ENCODE results near the gene GNL3.
"Not testable (repeated sequence)": the region's sequence is repeated elsewhere in the genome, so short reads cannot be mapped to it uniquely, and the experiment has no call there.

The GNL3 gene

DNA sequence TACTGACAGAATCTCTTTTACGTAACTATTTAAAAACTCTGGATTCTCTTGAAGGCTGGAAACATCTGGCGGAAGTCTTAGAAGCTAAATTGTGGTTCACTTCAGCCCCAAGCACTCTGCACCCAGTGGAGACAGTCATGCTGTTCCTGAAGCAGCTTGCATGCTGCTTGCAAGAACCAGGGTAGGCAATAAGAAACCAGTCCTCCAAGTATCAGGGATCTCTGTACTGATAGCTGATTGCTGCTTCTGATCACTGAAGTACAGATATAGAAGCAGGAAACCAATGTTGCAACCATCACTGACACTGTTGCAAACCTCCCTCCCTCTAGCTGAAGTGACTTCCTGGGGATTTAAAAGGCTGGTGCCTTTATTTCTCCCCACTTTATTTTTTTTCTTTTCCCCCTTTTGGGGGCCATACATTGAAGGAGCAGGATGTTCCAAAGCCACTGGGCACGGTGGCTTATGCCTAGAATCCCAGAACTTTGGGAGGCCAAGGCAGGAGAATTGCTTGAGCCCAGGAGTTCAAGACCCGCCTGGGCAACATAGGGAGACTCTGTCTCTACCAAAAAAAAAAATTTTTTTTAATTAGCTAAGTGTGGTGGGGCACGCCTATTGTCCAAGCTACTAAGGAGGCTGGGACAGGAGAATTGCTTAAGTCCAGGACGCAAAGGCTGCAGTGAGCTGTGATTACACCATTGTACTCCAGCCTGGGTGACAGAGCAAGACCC lies 35.3 kb downstream of the GNL3 start:
- no peak for DNase-seq (ENCODE audit: low read depth)

DNA sequence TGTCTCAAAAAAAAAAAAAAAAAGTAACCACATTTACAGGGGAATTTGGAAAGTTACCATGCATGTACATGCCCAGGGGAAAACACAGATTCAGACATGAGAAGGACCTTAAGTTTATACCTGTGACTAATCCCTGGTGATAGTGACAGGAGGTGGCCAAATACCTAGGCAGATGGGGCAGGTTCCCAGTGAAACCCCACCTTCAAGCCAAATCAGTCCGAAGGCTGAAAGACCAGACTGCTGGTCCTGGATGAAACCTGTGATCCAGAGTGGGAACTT lies 35.8 kb downstream of the GNL3 start:
- no peak for DNase-seq (ENCODE audit: low read depth)

DNA sequence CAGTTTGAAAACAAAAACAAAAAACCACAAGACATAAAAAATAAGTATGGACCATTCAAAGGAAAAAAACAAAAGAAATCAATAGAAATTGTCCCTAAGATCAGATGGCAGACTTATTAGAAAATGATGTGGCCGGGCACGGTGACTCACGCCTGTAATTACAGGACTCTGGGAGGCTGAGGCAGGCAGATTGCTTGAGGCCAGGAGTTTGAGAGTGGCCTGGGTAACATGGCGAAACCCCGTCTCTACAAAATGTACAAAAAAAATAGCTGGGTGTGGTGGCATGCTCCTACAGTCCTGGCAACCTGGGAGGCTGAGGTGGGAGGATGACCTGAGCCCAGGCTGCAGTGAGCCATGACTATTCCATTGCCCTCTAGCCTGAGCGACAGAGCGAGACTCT lies 36.7 kb downstream of the GNL3 start:
- DNase-seq (ENCODE audit: low read depth) = no peak

DNA sequence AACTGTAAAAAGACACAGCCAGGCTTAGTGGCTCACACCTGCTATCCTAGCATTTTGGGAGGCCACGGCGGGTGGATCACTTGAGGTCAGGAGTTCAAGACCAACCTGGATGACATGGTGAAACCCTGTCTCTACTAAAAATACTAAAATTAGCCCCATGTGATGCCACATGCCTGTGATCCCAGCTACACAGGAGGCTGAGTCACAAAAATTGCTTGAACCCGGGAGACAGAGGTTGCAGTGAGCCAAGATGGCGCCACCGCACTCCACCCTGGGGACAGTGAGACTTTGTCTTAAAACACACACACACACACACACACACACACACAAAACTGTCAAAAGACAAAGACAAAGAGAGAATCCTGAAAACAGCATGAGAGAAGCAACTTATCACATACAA lies 38.1 kb downstream of the GNL3 start:
- no peak for DNase-seq (ENCODE audit: low read depth)

DNA sequence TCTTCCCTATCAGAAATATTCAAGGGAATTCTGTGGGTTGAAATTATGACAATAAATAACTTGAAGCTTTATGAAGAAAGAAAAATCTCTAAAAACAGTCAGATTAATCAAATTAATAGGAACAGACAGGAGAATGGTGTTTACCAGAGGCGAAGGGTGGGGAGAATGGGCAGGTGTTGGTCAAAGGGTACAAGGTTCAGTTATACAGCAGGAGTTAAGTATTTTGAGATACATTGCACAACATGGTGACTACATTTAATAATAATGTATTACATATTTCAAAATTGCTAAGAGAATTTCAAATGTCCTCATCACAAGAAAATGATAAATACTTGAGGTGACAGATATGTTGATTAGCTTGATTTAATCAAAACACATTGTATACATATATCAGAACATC lies 38.7 kb downstream of the GNL3 start:
- DNase-seq (ENCODE audit: low read depth) = no peak

DNA sequence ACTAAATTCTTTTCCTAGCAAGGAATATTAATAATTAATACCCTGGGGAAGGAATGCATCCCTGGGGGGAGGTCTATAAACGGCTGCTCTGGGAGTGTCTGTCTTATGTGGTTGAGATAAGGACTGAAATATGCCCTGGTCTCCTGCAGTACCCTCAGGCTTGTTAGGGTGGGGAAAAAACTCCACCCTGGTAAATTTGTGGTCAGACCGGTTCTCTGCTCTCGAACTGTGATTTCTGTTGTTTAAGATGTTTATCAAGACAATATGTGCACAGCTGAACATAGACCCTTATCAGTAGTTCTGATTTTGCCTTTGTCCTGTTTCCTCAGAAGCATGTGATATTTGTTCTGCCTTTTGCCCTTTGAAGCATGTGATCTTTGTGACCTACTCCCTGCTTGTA lies 42.9 kb downstream of the GNL3 start:
- not testable (repeated sequence) for DNase-seq (ENCODE audit: low read depth)

DNA sequence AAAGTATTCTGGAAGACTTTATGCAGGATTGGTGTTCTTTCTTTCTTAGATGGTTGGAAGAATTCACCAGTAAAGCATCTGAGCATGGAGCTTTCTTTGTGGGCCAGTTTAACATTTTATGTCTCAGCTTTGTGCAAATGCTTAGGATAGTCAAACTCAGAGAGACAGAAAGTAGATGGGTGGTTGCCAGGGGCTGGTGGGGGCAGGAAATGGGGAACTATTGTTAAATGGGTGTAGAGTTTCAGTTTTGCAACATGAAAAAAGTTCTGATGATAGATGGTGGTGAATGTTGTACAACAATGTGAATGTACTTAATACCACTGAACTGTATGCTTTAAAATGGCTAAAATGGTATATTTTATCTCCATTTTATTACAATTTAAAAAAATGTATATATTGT lies 44.8 kb downstream of the GNL3 start:
- DNase-seq (ENCODE audit: low read depth) = no peak

DNA sequence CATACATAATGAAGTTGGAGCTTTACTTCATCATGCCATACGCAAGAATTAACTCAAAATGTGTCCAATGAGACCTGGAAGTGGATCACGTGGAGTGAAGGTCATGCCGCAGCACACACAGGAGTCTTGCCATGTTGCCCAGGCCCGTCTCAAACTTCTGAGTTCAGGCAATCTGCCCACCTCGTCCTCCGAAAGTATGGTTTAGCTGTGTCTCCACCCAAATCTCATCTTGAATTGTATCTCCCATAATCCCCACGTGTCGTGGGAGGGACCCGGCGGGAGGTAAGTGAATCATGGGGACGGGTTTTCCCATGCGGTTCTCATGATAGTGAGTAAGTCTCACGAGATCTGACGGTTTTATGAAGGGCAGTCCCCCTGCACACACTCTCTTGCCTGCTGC lies 45.8 kb downstream of the GNL3 start:
- no peak for DNase-seq (ENCODE audit: low read depth)

GRCh38 chr3:52733256-52733891 lies 47.5 kb downstream of the GNL3 start:
- DNase-seq (ENCODE audit: low read depth) = no peak

GRCh38 chr3:52739730-52740129 lies 53.9 kb downstream of the GNL3 start:
- DNase-seq (ENCODE audit: low read depth) = no peak

- DNase-seq (ENCODE audit: low read depth) = no peak
These were observed 56.7 kb downstream of the GNL3 start for GRCh38 chr3:52742418-52743041.

DNA sequence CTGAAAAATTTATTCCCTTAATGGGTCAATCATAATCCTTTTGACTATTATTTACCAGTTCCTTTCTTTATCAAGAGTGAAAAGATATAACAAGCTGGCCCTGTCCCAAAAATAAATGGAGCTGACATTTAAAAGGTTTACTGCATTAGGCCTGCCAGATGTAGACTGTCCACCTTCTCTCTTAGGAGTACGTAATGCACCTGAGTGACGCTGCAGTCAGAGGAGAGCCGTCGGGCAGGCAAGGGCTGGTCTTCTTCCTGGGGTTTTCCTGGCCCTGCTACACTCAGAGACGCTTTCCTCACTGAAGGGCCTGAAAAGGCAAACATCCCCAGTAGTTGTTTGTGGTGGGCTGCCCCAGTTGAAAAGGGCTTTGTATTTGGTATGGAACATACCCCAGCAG lies 57.3 kb downstream of the GNL3 start:
- DNase-seq (ENCODE audit: low read depth) = no peak

DNA sequence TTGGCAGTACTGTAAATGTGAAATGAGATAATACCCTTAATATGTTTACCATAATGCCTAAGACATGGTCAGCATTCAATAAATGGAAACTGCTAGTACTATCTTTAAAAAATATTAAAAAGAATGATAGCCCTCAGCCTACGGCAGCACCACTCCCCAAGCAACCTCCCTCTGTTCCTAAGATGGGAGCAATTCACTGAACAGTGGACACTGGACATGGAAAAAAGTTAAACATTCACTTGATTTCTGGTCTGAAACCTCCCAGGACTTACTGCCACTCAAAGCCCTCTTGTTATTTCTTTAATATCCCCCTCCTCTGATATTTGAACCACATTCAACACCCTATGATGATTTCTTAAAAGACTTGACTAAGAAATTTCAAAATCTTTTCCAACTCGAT lies 57.9 kb downstream of the GNL3 start:
- no peak for DNase-seq (ENCODE audit: low read depth)
